ENCODE results near the gene COQ4.

Gene COQ4

DNA sequence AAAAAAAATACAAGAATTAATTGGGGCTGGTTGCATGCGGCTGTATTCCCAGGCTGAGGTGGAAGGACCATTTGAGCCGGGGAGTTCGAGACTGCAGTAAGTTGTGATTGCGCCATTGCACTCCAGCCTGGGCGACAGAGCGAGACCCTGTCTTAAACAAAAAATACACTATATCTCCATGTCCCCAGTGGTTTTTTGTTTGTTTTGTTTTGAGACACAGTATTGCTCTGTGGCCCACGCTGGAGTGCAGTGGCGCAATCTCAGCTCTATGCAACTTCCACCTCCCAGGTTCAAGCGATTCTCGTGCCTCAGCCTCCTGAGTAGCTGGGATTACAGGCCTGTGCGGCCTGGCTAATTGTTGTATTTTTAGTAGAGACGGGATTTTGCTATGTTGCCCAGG lies 1.2 kb downstream of the COQ4 start:
- DNase-seq (ENCODE audit: extremely low read depth, insufficient read length): no peak
- H3K27me3 ChIP-seq (replicated peaks; ENCODE audit: control insufficient read depth, insufficient read depth, low read length): no peaks in the 10 kb centered on the region
- peak overlapping the region; percentile 84 for H3K4me3 ChIP-seq (replicated peaks; ENCODE audit: low read depth, low read length)
- TF ChIP-seq, protein P1, sequence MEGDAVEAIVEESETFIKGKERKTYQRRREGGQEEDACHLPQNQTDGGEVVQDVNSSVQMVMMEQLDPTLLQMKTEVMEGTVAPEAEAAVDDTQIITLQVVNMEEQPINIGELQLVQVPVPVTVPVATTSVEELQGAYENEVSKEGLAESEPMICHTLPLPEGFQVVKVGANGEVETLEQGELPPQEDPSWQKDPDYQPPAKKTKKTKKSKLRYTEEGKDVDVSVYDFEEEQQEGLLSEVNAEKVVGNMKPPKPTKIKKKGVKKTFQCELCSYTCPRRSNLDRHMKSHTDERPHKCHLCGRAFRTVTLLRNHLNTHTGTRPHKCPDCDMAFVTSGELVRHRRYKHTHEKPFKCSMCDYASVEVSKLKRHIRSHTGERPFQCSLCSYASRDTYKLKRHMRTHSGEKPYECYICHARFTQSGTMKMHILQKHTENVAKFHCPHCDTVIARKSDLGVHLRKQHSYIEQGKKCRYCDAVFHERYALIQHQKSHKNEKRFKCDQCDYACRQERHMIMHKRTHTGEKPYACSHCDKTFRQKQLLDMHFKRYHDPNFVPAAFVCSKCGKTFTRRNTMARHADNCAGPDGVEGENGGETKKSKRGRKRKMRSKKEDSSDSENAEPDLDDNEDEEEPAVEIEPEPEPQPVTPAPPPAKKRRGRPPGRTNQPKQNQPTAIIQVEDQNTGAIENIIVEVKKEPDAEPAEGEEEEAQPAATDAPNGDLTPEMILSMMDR (IDR thresholded peaks at IDR 0.05; ENCODE audit: insufficient read depth, low read length, poor library complexity, severe bottlenecking): no peak
- peaks cover 17% of the 10 kb centered on the region for H3K36me3 ChIP-seq (ENCODE audit: control insufficient read depth, insufficient read depth, low read length)

DNA sequence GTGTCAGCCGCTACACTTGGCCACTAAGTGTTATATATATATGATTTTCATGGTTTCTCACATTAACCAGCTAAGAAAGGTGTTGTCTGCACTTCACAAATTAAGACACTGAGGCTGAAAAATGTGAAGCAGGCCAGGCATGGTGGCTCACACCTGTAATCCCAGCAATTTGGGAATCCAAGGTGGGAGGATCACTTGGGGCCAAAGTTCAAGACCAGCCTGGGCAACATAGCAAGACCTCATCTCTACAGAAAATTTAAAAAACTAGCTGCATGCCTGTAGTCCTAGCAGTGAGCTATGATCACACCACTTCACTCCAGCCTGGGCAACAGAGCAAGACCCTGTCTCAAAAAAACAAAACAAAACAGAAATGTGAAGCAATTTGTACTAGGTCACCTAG lies 1.8 kb downstream of the COQ4 start:
- Histone ChIP-seq H3K4me3 (replicated peaks; ENCODE audit: low read depth, low read length) (no peak overlapping the region), H3K27me3 (replicated peaks; ENCODE audit: control insufficient read depth, insufficient read depth, low read length) (no peaks in the 10 kb centered on the region), H3K36me3 (ENCODE audit: control insufficient read depth, insufficient read depth, low read length) (peaks cover 18% of the 10 kb centered on the region)
- TF ChIP-seq, protein P1 (IDR thresholded peaks at IDR 0.05; ENCODE audit: insufficient read depth, low read length, poor library complexity, severe bottlenecking): no peak
- no peak for DNase-seq (ENCODE audit: extremely low read depth, insufficient read length)

DNA sequence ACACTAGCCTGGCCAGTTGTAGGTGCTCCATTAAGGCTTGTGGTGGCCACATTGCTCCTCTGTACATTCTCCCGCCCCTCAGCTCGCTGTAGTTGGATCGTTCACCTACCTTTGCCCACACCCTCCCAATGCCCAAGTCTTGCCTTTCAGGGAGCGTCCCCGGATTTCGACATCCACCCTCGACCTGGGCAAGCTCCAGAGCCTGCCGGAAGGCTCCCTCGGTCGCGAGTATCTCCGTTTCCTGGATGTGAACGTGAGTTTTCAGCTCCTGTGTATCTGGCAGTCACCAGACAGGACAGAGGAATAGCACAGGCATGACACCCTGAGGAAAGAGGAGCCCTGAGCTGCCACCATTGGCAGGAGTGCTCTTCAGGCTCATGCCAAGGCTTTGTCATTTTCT lies 3.0 kb downstream of the COQ4 start:
- Histone ChIP-seq H3K36me3 (ENCODE audit: control insufficient read depth, insufficient read depth, low read length) (peaks cover 18% of the 10 kb centered on the region), H3K27me3 (replicated peaks; ENCODE audit: control insufficient read depth, insufficient read depth, low read length) (no peaks in the 10 kb centered on the region), H3K4me3 (replicated peaks; ENCODE audit: low read depth, low read length) (no peak overlapping the region)
- TF ChIP-seq, protein P1 (IDR thresholded peaks at IDR 0.05; ENCODE audit: insufficient read depth, low read length, poor library complexity, severe bottlenecking): no peak
- no peak for DNase-seq (ENCODE audit: extremely low read depth, insufficient read length)

DNA sequence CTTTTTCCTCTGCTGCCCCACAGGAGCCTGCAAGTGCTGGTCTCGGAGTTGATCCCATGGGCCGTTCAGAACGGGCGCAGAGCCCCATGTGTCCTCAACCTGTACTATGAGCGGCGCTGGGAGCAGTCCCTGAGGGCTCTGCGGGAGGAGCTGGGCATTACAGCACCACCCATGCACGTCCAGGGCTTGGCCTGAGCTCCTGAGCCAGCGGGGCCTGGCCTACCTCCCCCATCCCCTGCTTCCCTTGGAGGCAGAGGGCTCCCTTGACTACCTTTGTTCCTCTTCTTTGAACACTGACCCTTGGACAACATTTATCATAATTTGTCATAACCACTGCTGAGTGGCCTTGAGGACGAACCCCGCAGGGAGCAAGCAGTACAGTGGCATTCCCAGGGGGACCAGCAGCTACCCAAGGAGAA lies 10.8 kb downstream of the COQ4 start:
- Histone ChIP-seq H3K4me3 (replicated peaks; ENCODE audit: low read depth, low read length) (no peak overlapping the region), H3K27me3 (replicated peaks; ENCODE audit: control insufficient read depth, insufficient read depth, low read length) (no peaks in the 10 kb centered on the region), H3K36me3 (ENCODE audit: control insufficient read depth, insufficient read depth, low read length) (peaks cover 18% of the 10 kb centered on the region)
- TF ChIP-seq, protein P1 (IDR thresholded peaks at IDR 0.05; ENCODE audit: insufficient read depth, low read length, poor library complexity, severe bottlenecking): no peak
- no peak for DNase-seq (ENCODE audit: extremely low read depth, insufficient read length)

DNA sequence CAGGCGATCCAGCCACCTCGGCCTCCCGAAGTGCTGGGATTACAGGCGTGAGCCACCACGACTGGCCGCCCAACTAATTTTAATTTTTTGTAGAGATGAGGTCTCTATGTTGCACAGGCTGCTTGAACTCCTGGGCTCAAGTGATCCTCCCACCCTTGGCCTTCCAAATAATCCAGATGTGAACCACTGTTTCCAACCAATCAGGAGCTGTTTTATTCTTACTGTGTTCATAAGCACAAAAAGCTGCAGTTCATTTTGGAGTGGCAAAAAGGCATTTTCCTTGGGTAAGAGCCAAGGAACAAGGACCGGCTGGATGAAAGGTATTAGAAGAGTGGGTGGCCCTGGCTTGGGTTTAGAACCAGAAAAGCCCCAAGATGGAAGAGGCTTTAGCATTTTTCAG lies 12.5 kb downstream of the COQ4 start:
- Histone ChIP-seq H3K36me3 (ENCODE audit: control insufficient read depth, insufficient read depth, low read length) (peaks cover 15% of the 10 kb centered on the region), H3K4me3 (replicated peaks; ENCODE audit: low read depth, low read length) (no peak overlapping the region), H3K27me3 (replicated peaks; ENCODE audit: control insufficient read depth, insufficient read depth, low read length) (no peaks in the 10 kb centered on the region)
- TF ChIP-seq, protein P1 (IDR thresholded peaks at IDR 0.05; ENCODE audit: insufficient read depth, low read length, poor library complexity, severe bottlenecking): no peak
- no peak for DNase-seq (ENCODE audit: extremely low read depth, insufficient read length)

DNA sequence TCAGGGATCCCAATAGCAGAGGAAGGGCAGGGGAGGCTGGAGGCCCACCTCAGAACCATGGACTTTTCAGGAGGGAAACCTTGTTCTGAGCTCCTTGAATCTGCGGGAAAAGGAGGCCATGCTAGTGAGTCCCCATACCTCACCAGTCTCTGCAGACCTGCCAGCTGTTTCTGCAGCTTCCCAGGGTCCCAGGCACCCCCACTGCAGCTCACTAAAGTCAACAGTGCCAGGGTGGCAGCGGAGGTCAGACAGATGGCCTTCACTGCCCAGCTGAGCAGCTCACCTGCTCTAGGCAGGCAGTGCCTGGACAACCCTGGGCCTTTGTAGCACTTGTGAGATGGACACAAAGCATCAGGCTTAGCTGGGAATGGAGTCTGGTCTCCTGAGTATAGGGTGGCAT lies 13.3 kb downstream of the COQ4 start:
- Histone ChIP-seq H3K4me3 (replicated peaks; ENCODE audit: low read depth, low read length) (no peak overlapping the region), H3K36me3 (ENCODE audit: control insufficient read depth, insufficient read depth, low read length) (peaks cover 15% of the 10 kb centered on the region), H3K27me3 (replicated peaks; ENCODE audit: control insufficient read depth, insufficient read depth, low read length) (no peaks in the 10 kb centered on the region)
- TF ChIP-seq, protein P1 (IDR thresholded peaks at IDR 0.05; ENCODE audit: insufficient read depth, low read length, poor library complexity, severe bottlenecking): no peak
- no peak for DNase-seq (ENCODE audit: extremely low read depth, insufficient read length)
